ENCODE results near the gene VPS11. TPM values are rescaled to one million over a fixed set of nuclear protein-coding genes. Genes with fewer than 3 reads are reported as not detected.

The VPS11 gene
- polyA plus RNA-seq, 3 donors: 28.6 to 56.6 (median 43.3) TPM

GRCh38 chr11:119121008-119121810 is 53.6 kb downstream of the VPS11 start, which contains the start of gene HINFP:
Gene HINFP (plus strand): TSS chr11:119121580. CDS start chr11:119126945, 5,365 bp downstream.
- TF ChIP-seq CTCF (IDR thresholded peaks at IDR 0.05): no peak
- Histone ChIP-seq H3K36me3 (replicated peaks in 1 of 2; ENCODE audit: control insufficient read depth in 1 of 2, insufficient read depth in 2 of 2, low read length in 2 of 2) (peaks cover 11 to 45% of the 10 kb centered on the region in 2 donors), H3K27me3 (ENCODE audit: control insufficient read depth in 2 of 2, insufficient read depth in 2 of 2, low read length in 2 of 2) (no peaks in the 10 kb centered on the region), H3K9ac (ENCODE audit: insufficient read depth, low read length, poor library complexity, severe bottlenecking) (peak within 1 kb of the TSS; percentile 73), H2AFZ (ENCODE audit: insufficient read depth, low read depth, low read length, poor library complexity, severe bottlenecking) (peak within 1 kb of the TSS; percentile 98), H3K27ac (ENCODE audit: low read depth in 1 of 2, low read length in 2 of 2) (peak within 1 kb of the TSS; percentile 40 to 81), H3K4me2 (replicated peaks; ENCODE audit: extremely low read depth, low read length, poor library complexity, severe bottlenecking) (peak within 1 kb of the TSS; percentile 94), H3K4me3 (replicated peaks in 1 of 3; ENCODE audit: low read depth in 2 of 3, low read length in 3 of 3) (peak within 1 kb of the TSS; percentile 62 to 97 (median 97)), H4K20me1 (ENCODE audit: insufficient read depth, low read length) (peaks cover 17% of the 10 kb centered on the region), H3K9me3 (replicated peaks in 1 of 2; ENCODE audit: control insufficient read depth in 1 of 2, insufficient read depth in 1 of 2, low read length in 2 of 2) (no peaks in the 10 kb centered on the region), H3K4me1 (ENCODE audit: control insufficient read depth in 1 of 2, insufficient read depth in 2 of 2, low read length in 2 of 2) (peaks cover 32 to 39% of the 10 kb centered on the region in 2 donors), H3K79me2 (ENCODE audit: insufficient read depth, low read length) (peaks cover 35% of the 10 kb centered on the region)
- under 1% methylated on average over 51 of the region's 54 CpGs for WGBS (ENCODE audit: insufficient coverage)
- peak within 1 kb of the TSS; percentile 83 to 94 (median 90) for H3K27ac Mint-ChIP-seq
- no peaks in the 10 kb centered on the region for H3K9me3 Mint-ChIP-seq
- intact Hi-C loops (cut with micrococcal nuclease): loop anchor here in 1 of 2 donors (2.0 to 5.0 kb wide), 2 partner anchors 14 to 34 kb away; partner anchors contain the start of gene C2CD2L
- peak; percentile 98 to 99 (median 98) for DNase-seq
- peaks cover 34% of the 10 kb centered on the region for H3K4me1 Mint-ChIP-seq
- peak within 1 kb of the TSS; percentile 90 to 93 for H3K4me3 Mint-ChIP-seq
- peaks cover 22 to 41% of the 10 kb centered on the region in 2 donors for H3K36me3 Mint-ChIP-seq
- peaks cover 0 to 5% (median 0%) of the 10 kb centered on the region in 3 donors for H3K27me3 Mint-ChIP-seq (ENCODE audit: low read depth in 3 of 3)

GRCh38 chr11:119121811-119122124 is 54.1 kb downstream of the VPS11 start:
- H3K27me3 Mint-ChIP-seq (ENCODE audit: low read depth in 3 of 3): peaks cover 0 to 5% (median 0%) of the 10 kb centered on the region in 3 donors
- Histone ChIP-seq H3K9ac (ENCODE audit: insufficient read depth, low read length, poor library complexity, severe bottlenecking) (peak overlapping the region; percentile 73), H3K4me2 (replicated peaks; ENCODE audit: extremely low read depth, low read length, poor library complexity, severe bottlenecking) (peak overlapping the region; percentile 94), H3K36me3 (replicated peaks in 1 of 2; ENCODE audit: control insufficient read depth in 1 of 2, insufficient read depth in 2 of 2, low read length in 2 of 2) (peaks cover 12 to 46% of the 10 kb centered on the region in 2 donors), H3K4me3 (replicated peaks in 1 of 3; ENCODE audit: low read depth in 2 of 3, low read length in 3 of 3) (peak overlapping the region; percentile 62 to 97 (median 97)), H4K20me1 (ENCODE audit: insufficient read depth, low read length) (peaks cover 21% of the 10 kb centered on the region), H3K27me3 (ENCODE audit: control insufficient read depth in 2 of 2, insufficient read depth in 2 of 2, low read length in 2 of 2) (no peaks in the 10 kb centered on the region), H3K9me3 (replicated peaks in 1 of 2; ENCODE audit: control insufficient read depth in 1 of 2, insufficient read depth in 1 of 2, low read length in 2 of 2) (no peaks in the 10 kb centered on the region), H3K79me2 (ENCODE audit: insufficient read depth, low read length) (peaks cover 33% of the 10 kb centered on the region), H3K27ac (ENCODE audit: low read depth in 1 of 2, low read length in 2 of 2) (peak overlapping the region; percentile 40 to 81), H3K4me1 (ENCODE audit: control insufficient read depth in 1 of 2, insufficient read depth in 2 of 2, low read length in 2 of 2) (peaks cover 26 to 33% of the 10 kb centered on the region in 2 donors), H2AFZ (ENCODE audit: insufficient read depth, low read depth, low read length, poor library complexity, severe bottlenecking) (peak overlapping the region; percentile 98)
- intact Hi-C loops (cut with micrococcal nuclease): loop anchor here in 1 of 2 donors (2.0 to 5.0 kb wide), 2 partner anchors 15 to 34 kb away; partner anchors contain the start of gene C2CD2L
- peak overlapping the region; percentile 83 to 94 (median 90) for H3K27ac Mint-ChIP-seq
- no peaks in the 10 kb centered on the region for H3K9me3 Mint-ChIP-seq
- WGBS (ENCODE audit: insufficient coverage): 0% methylated on average over 18 of the region's 20 CpGs
- peak overlapping the region; percentile 90 to 93 for H3K4me3 Mint-ChIP-seq
- no peak for DNase-seq
- H3K36me3 Mint-ChIP-seq: peaks cover 22 to 39% of the 10 kb centered on the region in 2 donors
- no peak for TF ChIP-seq CTCF (IDR thresholded peaks at IDR 0.05)
- peaks cover 33% of the 10 kb centered on the region for H3K4me1 Mint-ChIP-seq

Measured in CD14-positive monocyte (primary cell).